ENCODE measurements around the gene ZNF653.
A peak's percentile ranks its signal among the peaks of the same experiment; 100 is the strongest.

Gene ZNF653

GRCh38 chr19:11528551-11529341 lies 23.1 kb upstream of the ZNF653 start, which contains the start of gene ECSIT:
Gene ECSIT, minus strand, starts transcription at chr19:11529134. Its CDS starts 9,964 bp downstream, at chr19:11519170.
- peak; percentile 7 for TF ChIP-seq PAX5 (IDR thresholded peaks at IDR 0.05; ENCODE audit: insufficient read depth, low read length, severe bottlenecking)
- TF ChIP-seq POLR2AphosphoS5 (IDR thresholded peaks at IDR 0.05; ENCODE audit: low read depth, low read length), result no peak
- TF ChIP-seq TAF1 (IDR thresholded peaks at IDR 0.05; ENCODE audit: low read depth, low read length), result peak; percentile 52; the same call in 1 of the 2 replicates
- TF ChIP-seq POU2F2 (IDR thresholded peaks at IDR 0.05; ENCODE audit: low read depth, low read length), result no peak; the same call in 1 of the 2 replicates
- peak; percentile 38; the same call in 1 of the 2 replicates for TF ChIP-seq POLR2A (IDR thresholded peaks at IDR 0.05; ENCODE audit: low read depth, low read length)
- no peak for TF ChIP-seq SPI1 (IDR thresholded peaks at IDR 0.05; ENCODE audit: low read depth, low read length)
- FAIRE-seq (peak; percentile 92), DNase-seq (ENCODE audit: insufficient read length, low spot score) (peak; percentile 95)

- FAIRE-seq, result no peak
- TF ChIP-seq TAF1 (IDR thresholded peaks at IDR 0.05; ENCODE audit: low read depth, low read length) (no peak), PAX5 (IDR thresholded peaks at IDR 0.05; ENCODE audit: insufficient read depth, low read length, severe bottlenecking) (no peak), POLR2A (IDR thresholded peaks at IDR 0.05; ENCODE audit: low read depth, low read length) (no peak), POU2F2 (IDR thresholded peaks at IDR 0.05; ENCODE audit: low read depth, low read length) (no peak), SPI1 (IDR thresholded peaks at IDR 0.05; ENCODE audit: low read depth, low read length) (no peak)
Observed at GRCh38 chr19:11519138-11519537, 13.5 kb upstream of the ZNF653 start.

GRCh38 chr19:11513946-11514345 lies 8.3 kb upstream of the ZNF653 start:
- DNase-seq (ENCODE audit: insufficient read length, low spot score), result no peak
- no peak for TF ChIP-seq POU2F2 (IDR thresholded peaks at IDR 0.05; ENCODE audit: low read depth, low read length)
- no peak for TF ChIP-seq PAX5 (IDR thresholded peaks at IDR 0.05; ENCODE audit: insufficient read depth, low read length, severe bottlenecking)
- no peak for TF ChIP-seq TAF1 (IDR thresholded peaks at IDR 0.05; ENCODE audit: low read depth, low read length)
- no peak for TF ChIP-seq POLR2AphosphoS5 (IDR thresholded peaks at IDR 0.05; ENCODE audit: low read depth, low read length)
- no peak for TF ChIP-seq POLR2A (IDR thresholded peaks at IDR 0.05; ENCODE audit: low read depth, low read length)
- TF ChIP-seq SPI1 (IDR thresholded peaks at IDR 0.05; ENCODE audit: low read depth, low read length), result no peak
- no peak for FAIRE-seq

More at GRCh38 chr19:11519138-11519537, 13.5 kb upstream of the ZNF653 start:
- no peak for DNase-seq (ENCODE audit: insufficient read length, low spot score)

GRCh38 chr19:11510444-11510843 lies 4.8 kb upstream of the ZNF653 start:
- no peak for DNase-seq (ENCODE audit: insufficient read length, low spot score)
- TF ChIP-seq POLR2AphosphoS5 (IDR thresholded peaks at IDR 0.05; ENCODE audit: low read depth, low read length), result no peak
- FAIRE-seq, result no peak

GRCh38 chr19:11507370-11508078 lies 1.9 kb upstream of the ZNF653 start:
- FAIRE-seq, result no peak
- no peak for DNase-seq (ENCODE audit: insufficient read length, low spot score)
- TF ChIP-seq POLR2A (IDR thresholded peaks at IDR 0.05; ENCODE audit: low read depth, low read length), result no peak
- no peak for TF ChIP-seq SPI1 (IDR thresholded peaks at IDR 0.05; ENCODE audit: low read depth, low read length)
- no peak for TF ChIP-seq PAX5 (IDR thresholded peaks at IDR 0.05; ENCODE audit: insufficient read depth, low read length, severe bottlenecking)
- TF ChIP-seq POU2F2 (IDR thresholded peaks at IDR 0.05; ENCODE audit: low read depth, low read length), result no peak
- TF ChIP-seq TAF1 (IDR thresholded peaks at IDR 0.05; ENCODE audit: low read depth, low read length), result no peak
- no peak for TF ChIP-seq POLR2AphosphoS5 (IDR thresholded peaks at IDR 0.05; ENCODE audit: low read depth, low read length)

- TF ChIP-seq SPI1 (IDR thresholded peaks at IDR 0.05; ENCODE audit: low read depth, low read length) (no peak), POLR2A (IDR thresholded peaks at IDR 0.05; ENCODE audit: low read depth, low read length) (no peak), TAF1 (IDR thresholded peaks at IDR 0.05; ENCODE audit: low read depth, low read length) (no peak), POLR2AphosphoS5 (IDR thresholded peaks at IDR 0.05; ENCODE audit: low read depth, low read length) (no peak), POU2F2 (IDR thresholded peaks at IDR 0.05; ENCODE audit: low read depth, low read length) (no peak), PAX5 (IDR thresholded peaks at IDR 0.05; ENCODE audit: insufficient read depth, low read length, severe bottlenecking) (no peak)
- no peak for FAIRE-seq
- DNase-seq (ENCODE audit: insufficient read length, low spot score), result no peak
Observed at GRCh38 chr19:11506967-11507366, 1.3 kb upstream of the ZNF653 start.

GRCh38 chr19:11506101-11506555 lies 489 bp upstream of the ZNF653 start:
- DNase-seq (ENCODE audit: insufficient read length, low spot score) (no peak), FAIRE-seq (peak; percentile 70)
- TF ChIP-seq SPI1 (IDR thresholded peaks at IDR 0.05; ENCODE audit: low read depth, low read length) (peak; percentile 66; the same call in 1 of the 2 replicates), POLR2A (IDR thresholded peaks at IDR 0.05; ENCODE audit: low read depth, low read length) (no peak)

- no peak for TF ChIP-seq POLR2A (IDR thresholded peaks at IDR 0.05; ENCODE audit: low read depth, low read length)
- no peak for TF ChIP-seq POLR2AphosphoS5 (IDR thresholded peaks at IDR 0.05; ENCODE audit: low read depth, low read length)
- TF ChIP-seq PAX5 (IDR thresholded peaks at IDR 0.05; ENCODE audit: insufficient read depth, low read length, severe bottlenecking), result no peak
- TF ChIP-seq TAF1 (IDR thresholded peaks at IDR 0.05; ENCODE audit: low read depth, low read length), result no peak
- no peak for TF ChIP-seq SPI1 (IDR thresholded peaks at IDR 0.05; ENCODE audit: low read depth, low read length)
- TF ChIP-seq POU2F2 (IDR thresholded peaks at IDR 0.05; ENCODE audit: low read depth, low read length), result no peak
- DNase-seq (ENCODE audit: insufficient read length, low spot score) (peak; percentile 99), FAIRE-seq (peak; percentile 98)
Observed at GRCh38 chr19:11505032-11505503, 571 bp downstream of the ZNF653 start.

GRCh38 chr19:11504502-11505031 lies 1.1 kb downstream of the ZNF653 start:
- no peak for FAIRE-seq
- TF ChIP-seq POU2F2 (IDR thresholded peaks at IDR 0.05; ENCODE audit: low read depth, low read length) (no peak), POLR2A (IDR thresholded peaks at IDR 0.05; ENCODE audit: low read depth, low read length) (no peak), PAX5 (IDR thresholded peaks at IDR 0.05; ENCODE audit: insufficient read depth, low read length, severe bottlenecking) (no peak), POLR2AphosphoS5 (IDR thresholded peaks at IDR 0.05; ENCODE audit: low read depth, low read length) (no peak), TAF1 (IDR thresholded peaks at IDR 0.05; ENCODE audit: low read depth, low read length) (no peak), SPI1 (IDR thresholded peaks at IDR 0.05; ENCODE audit: low read depth, low read length) (no peak)
- no peak for DNase-seq (ENCODE audit: insufficient read length, low spot score)

All from GM12891 (cell line).